ENCODE measurements around the gene CCDC60.

CCDC60 gene

DNA sequence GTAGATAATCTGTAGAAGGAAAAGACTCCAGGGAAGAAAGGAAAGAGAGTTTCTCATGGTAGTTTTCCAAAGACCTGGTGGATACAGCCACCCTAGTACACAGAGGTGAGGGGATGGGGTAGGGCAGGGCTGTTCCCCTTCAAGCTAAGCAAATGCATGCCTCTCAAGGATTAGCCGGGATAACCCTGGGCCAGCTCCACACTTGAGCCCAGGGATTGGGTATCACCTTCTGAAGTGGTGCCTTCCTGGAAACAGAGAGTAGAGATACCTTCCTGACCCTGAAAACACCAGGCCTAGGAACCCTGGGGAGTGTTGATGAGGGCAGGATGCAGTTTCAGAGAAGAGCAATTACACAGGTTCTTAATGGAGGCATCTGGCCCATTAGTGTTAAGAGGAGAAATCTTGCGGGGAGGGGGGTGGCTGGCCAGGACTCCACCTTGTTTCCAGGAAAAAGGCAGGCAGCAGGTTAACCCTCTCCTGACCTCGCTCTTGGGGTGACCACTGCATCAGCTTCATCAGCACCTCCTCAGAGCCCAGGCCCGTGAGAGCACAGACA, 152.1 kb downstream of the CCDC60 start:
- H3K27me3 ChIP-seq (ENCODE audit: insufficient read depth, low read length) = no peaks in the 10 kb centered on the region
- H3K9me3 ChIP-seq (ENCODE audit: insufficient read depth, low read depth, low read length) = no peaks in the 10 kb centered on the region
- H3K9ac ChIP-seq (ENCODE audit: low read depth, low read length) = no peak overlapping the region
- H3K27ac ChIP-seq (ENCODE audit: low read length) = no peak overlapping the region
- H3K36me3 ChIP-seq (ENCODE audit: insufficient read depth, low read depth, low read length) = no peaks in the 10 kb centered on the region
- no peak overlapping the region for H3K4me3 ChIP-seq (ENCODE audit: low read length)
- no peaks in the 10 kb centered on the region for H3K4me1 ChIP-seq (ENCODE audit: insufficient read depth, low read length)

GRCh38 chr12:119491814-119492213, 157.3 kb downstream of the CCDC60 start:
- no peaks in the 10 kb centered on the region for H3K9me3 ChIP-seq (ENCODE audit: insufficient read depth, low read depth, low read length)
- H3K36me3 ChIP-seq (ENCODE audit: insufficient read depth, low read depth, low read length) = no peaks in the 10 kb centered on the region
- no peak overlapping the region for H3K4me3 ChIP-seq (ENCODE audit: low read length)
- no peak overlapping the region for H3K27ac ChIP-seq (ENCODE audit: low read length)
- no peaks in the 10 kb centered on the region; the same call in 1 of the 2 replicates for H3K27me3 ChIP-seq (ENCODE audit: insufficient read depth, low read length)
- H3K4me1 ChIP-seq (ENCODE audit: insufficient read depth, low read length) = peaks cover under 1% of the 10 kb centered on the region; the same call in 1 of the 2 replicates
- no peak overlapping the region for H3K9ac ChIP-seq (ENCODE audit: low read depth, low read length)

- Histone ChIP-seq H3K36me3 (ENCODE audit: insufficient read depth, low read depth, low read length) (no peaks in the 10 kb centered on the region), H3K4me3 (ENCODE audit: low read length) (no peak overlapping the region), H3K4me1 (ENCODE audit: insufficient read depth, low read length) (peaks cover 10% of the 10 kb centered on the region; the same call in 1 of the 2 replicates), H3K9me3 (ENCODE audit: insufficient read depth, low read depth, low read length) (no peaks in the 10 kb centered on the region), H3K27ac (ENCODE audit: low read length) (no peak overlapping the region), H3K27me3 (ENCODE audit: insufficient read depth, low read length) (peaks cover 4% of the 10 kb centered on the region; the same call in 1 of the 2 replicates), H3K9ac (ENCODE audit: low read depth, low read length) (no peak overlapping the region)
Measured at GRCh38 chr12:119500209-119500608, 165.7 kb downstream of the CCDC60 start.

GRCh38 chr12:119501052-119501451, 166.5 kb downstream of the CCDC60 start:
- no peak overlapping the region for H3K4me3 ChIP-seq (ENCODE audit: low read length)
- no peak overlapping the region for H3K27ac ChIP-seq (ENCODE audit: low read length)
- no peaks in the 10 kb centered on the region for H3K36me3 ChIP-seq (ENCODE audit: insufficient read depth, low read depth, low read length)
- H3K9me3 ChIP-seq (ENCODE audit: insufficient read depth, low read depth, low read length) = no peaks in the 10 kb centered on the region
- H3K9ac ChIP-seq (ENCODE audit: low read depth, low read length) = no peak overlapping the region
- H3K27me3 ChIP-seq (ENCODE audit: insufficient read depth, low read length) = peaks cover 4% of the 10 kb centered on the region; the same call in 1 of the 2 replicates
- H3K4me1 ChIP-seq (ENCODE audit: insufficient read depth, low read length) = peaks cover 10% of the 10 kb centered on the region; the same call in 1 of the 2 replicates

DNA sequence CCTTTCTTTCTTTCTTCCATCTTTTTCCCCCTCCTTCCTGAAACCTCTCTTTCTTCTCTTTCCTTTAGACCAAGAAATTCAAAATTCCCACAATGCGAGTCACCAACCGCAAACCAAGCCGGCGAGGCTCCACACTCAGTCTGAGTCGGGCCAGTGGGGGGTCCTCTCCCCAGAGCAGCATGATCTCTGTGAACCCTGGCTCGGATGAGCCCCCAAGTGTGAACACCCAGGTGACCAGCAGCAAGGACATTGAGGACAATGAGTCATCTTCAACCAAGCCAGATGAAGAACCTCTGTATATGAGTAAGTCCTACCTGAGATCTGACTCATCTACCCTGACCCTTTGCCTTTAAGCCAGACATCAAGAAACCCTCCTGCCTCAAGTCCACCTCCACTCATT, 170.5 kb downstream of the CCDC60 start:
- no peak overlapping the region for H3K4me3 ChIP-seq (ENCODE audit: low read length)
- no peaks in the 10 kb centered on the region for H3K9me3 ChIP-seq (ENCODE audit: insufficient read depth, low read depth, low read length)
- no peak overlapping the region for H3K9ac ChIP-seq (ENCODE audit: low read depth, low read length)
- no peaks in the 10 kb centered on the region for H3K4me1 ChIP-seq (ENCODE audit: insufficient read depth, low read length)
- H3K36me3 ChIP-seq (ENCODE audit: insufficient read depth, low read depth, low read length) = no peaks in the 10 kb centered on the region
- H3K27me3 ChIP-seq (ENCODE audit: insufficient read depth, low read length) = no peaks in the 10 kb centered on the region
- no peak overlapping the region for H3K27ac ChIP-seq (ENCODE audit: low read length)

GRCh38 chr12:119512772-119513497, 178.4 kb downstream of the CCDC60 start:
- H3K27me3 ChIP-seq (ENCODE audit: insufficient read depth, low read length) = no peaks in the 10 kb centered on the region; the same call in 1 of the 2 replicates
- no peak overlapping the region for H3K27ac ChIP-seq (ENCODE audit: low read length)
- H3K4me3 ChIP-seq (ENCODE audit: low read length) = no peak overlapping the region
- peaks cover 9% of the 10 kb centered on the region; the same call in 1 of the 2 replicates for H3K4me1 ChIP-seq (ENCODE audit: insufficient read depth, low read length)
- H3K36me3 ChIP-seq (ENCODE audit: insufficient read depth, low read depth, low read length) = no peaks in the 10 kb centered on the region
- H3K9ac ChIP-seq (ENCODE audit: low read depth, low read length) = no peak overlapping the region
- H3K9me3 ChIP-seq (ENCODE audit: insufficient read depth, low read depth, low read length) = no peaks in the 10 kb centered on the region

- Histone ChIP-seq H3K27me3 (ENCODE audit: insufficient read depth, low read length) (peaks cover 18% of the 10 kb centered on the region; the same call in 1 of the 2 replicates), H3K36me3 (ENCODE audit: insufficient read depth, low read depth, low read length) (no peaks in the 10 kb centered on the region), H3K4me1 (ENCODE audit: insufficient read depth, low read length) (no peaks in the 10 kb centered on the region), H3K27ac (ENCODE audit: low read length) (no peak overlapping the region), H3K9ac (ENCODE audit: low read depth, low read length) (no peak overlapping the region), H3K4me3 (ENCODE audit: low read length) (no peak overlapping the region), H3K9me3 (ENCODE audit: insufficient read depth, low read depth, low read length) (no peaks in the 10 kb centered on the region)
Measured at GRCh38 chr12:119528241-119528640, 193.7 kb downstream of the CCDC60 start.

GRCh38 chr12:119540476-119540875, 205.9 kb downstream of the CCDC60 start:
- no peak overlapping the region for H3K27ac ChIP-seq (ENCODE audit: low read length)
- H3K9me3 ChIP-seq (ENCODE audit: insufficient read depth, low read depth, low read length) = no peaks in the 10 kb centered on the region
- H3K4me3 ChIP-seq (ENCODE audit: low read length) = no peak overlapping the region
- no peaks in the 10 kb centered on the region for H3K36me3 ChIP-seq (ENCODE audit: insufficient read depth, low read depth, low read length)
- no peak overlapping the region for H3K9ac ChIP-seq (ENCODE audit: low read depth, low read length)
- H3K4me1 ChIP-seq (ENCODE audit: insufficient read depth, low read length) = no peaks in the 10 kb centered on the region
- peaks cover 5% of the 10 kb centered on the region; the same call in 1 of the 2 replicates for H3K27me3 ChIP-seq (ENCODE audit: insufficient read depth, low read length)

GRCh38 chr12:119544765-119545625, 210.5 kb downstream of the CCDC60 start:
- no peaks in the 10 kb centered on the region for H3K9me3 ChIP-seq (ENCODE audit: insufficient read depth, low read depth, low read length)
- no peak overlapping the region for H3K27ac ChIP-seq (ENCODE audit: low read length)
- H3K4me1 ChIP-seq (ENCODE audit: insufficient read depth, low read length) = no peaks in the 10 kb centered on the region
- H3K36me3 ChIP-seq (ENCODE audit: insufficient read depth, low read depth, low read length) = no peaks in the 10 kb centered on the region
- H3K4me3 ChIP-seq (ENCODE audit: low read length) = no peak overlapping the region
- no peak overlapping the region for H3K9ac ChIP-seq (ENCODE audit: low read depth, low read length)
- peaks cover 5% of the 10 kb centered on the region; the same call in 1 of the 2 replicates for H3K27me3 ChIP-seq (ENCODE audit: insufficient read depth, low read length)

GRCh38 chr12:119546340-119546739, 211.8 kb downstream of the CCDC60 start:
- Histone ChIP-seq H3K27ac (ENCODE audit: low read length) (no peak overlapping the region), H3K4me1 (ENCODE audit: insufficient read depth, low read length) (no peaks in the 10 kb centered on the region), H3K9ac (ENCODE audit: low read depth, low read length) (no peak overlapping the region), H3K27me3 (ENCODE audit: insufficient read depth, low read length) (peaks cover 7% of the 10 kb centered on the region; the same call in 1 of the 2 replicates), H3K4me3 (ENCODE audit: low read length) (no peak overlapping the region), H3K36me3 (ENCODE audit: insufficient read depth, low read depth, low read length) (no peaks in the 10 kb centered on the region), H3K9me3 (ENCODE audit: insufficient read depth, low read depth, low read length) (no peaks in the 10 kb centered on the region)

DNA sequence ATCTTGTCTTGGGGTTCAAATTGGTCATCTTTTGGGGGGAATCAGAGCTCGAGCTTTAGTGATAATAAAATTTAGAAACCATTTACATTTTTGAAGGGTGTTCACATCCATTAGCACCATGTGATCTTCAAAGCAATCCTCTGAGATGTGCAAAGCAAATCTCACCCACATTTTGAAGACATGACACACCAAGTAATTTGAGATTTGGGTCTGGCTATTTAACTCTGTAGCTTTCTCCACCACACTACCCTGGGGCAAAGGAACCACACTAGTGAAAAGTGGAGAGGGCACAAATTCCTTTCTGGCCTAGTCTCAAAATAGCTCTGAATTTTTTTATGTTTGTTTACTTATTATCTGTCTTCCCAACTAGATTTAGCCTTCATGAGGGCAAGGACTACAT, 212.5 kb downstream of the CCDC60 start:
- H3K27ac ChIP-seq (ENCODE audit: low read length) = no peak overlapping the region
- no peaks in the 10 kb centered on the region for H3K36me3 ChIP-seq (ENCODE audit: insufficient read depth, low read depth, low read length)
- H3K4me1 ChIP-seq (ENCODE audit: insufficient read depth, low read length) = no peaks in the 10 kb centered on the region

More for the DNA sequence above, 212.5 kb downstream of the CCDC60 start:
- Histone ChIP-seq H3K4me3 (ENCODE audit: low read length) (no peak overlapping the region), H3K27me3 (ENCODE audit: insufficient read depth, low read length) (peaks cover 14% of the 10 kb centered on the region; the same call in 1 of the 2 replicates), H3K9ac (ENCODE audit: low read depth, low read length) (no peak overlapping the region), H3K9me3 (ENCODE audit: insufficient read depth, low read depth, low read length) (no peaks in the 10 kb centered on the region)

All from iPS-20b (cell line).